ENCODE results near the gene MARVELD1.

Gene MARVELD1

DNA sequence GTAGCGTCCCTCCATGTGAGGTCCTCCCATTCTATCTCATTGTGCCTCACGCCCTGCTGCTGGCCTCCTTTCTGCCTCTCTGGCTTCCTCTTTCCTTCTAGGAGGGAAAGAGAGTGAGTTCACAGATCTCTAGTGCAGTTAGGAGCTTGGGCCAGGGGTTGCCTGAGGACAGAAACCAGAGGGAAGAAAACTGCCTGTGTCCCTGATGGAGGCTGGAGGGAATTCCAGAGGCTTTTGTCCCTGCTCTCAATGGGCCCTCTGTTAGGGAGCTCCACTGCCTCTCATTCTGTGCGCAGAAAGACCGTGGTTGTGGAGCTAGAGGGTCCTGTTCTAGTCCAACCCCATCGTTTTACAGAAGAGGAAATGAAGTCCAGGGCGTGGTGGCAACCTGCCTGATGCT lies 4.6 kb downstream of the MARVELD1 start:
- peak; percentile 63 for DNase-seq (ENCODE audit: low read depth)
- TF ChIP-seq, protein P1, sequence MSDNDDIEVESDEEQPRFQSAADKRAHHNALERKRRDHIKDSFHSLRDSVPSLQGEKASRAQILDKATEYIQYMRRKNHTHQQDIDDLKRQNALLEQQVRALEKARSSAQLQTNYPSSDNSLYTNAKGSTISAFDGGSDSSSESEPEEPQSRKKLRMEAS (IDR thresholded peaks at IDR 0.05; ENCODE audit: low read depth, low read length) = no peak
- TF ChIP-seq POLR2A (IDR thresholded peaks at IDR 0.05; ENCODE audit: extremely low read depth, insufficient read length) (no peak), MYC (IDR thresholded peaks at IDR 0.05; ENCODE audit: low read depth, low read length) (no peak)
- TF ChIP-seq, protein P2, sequence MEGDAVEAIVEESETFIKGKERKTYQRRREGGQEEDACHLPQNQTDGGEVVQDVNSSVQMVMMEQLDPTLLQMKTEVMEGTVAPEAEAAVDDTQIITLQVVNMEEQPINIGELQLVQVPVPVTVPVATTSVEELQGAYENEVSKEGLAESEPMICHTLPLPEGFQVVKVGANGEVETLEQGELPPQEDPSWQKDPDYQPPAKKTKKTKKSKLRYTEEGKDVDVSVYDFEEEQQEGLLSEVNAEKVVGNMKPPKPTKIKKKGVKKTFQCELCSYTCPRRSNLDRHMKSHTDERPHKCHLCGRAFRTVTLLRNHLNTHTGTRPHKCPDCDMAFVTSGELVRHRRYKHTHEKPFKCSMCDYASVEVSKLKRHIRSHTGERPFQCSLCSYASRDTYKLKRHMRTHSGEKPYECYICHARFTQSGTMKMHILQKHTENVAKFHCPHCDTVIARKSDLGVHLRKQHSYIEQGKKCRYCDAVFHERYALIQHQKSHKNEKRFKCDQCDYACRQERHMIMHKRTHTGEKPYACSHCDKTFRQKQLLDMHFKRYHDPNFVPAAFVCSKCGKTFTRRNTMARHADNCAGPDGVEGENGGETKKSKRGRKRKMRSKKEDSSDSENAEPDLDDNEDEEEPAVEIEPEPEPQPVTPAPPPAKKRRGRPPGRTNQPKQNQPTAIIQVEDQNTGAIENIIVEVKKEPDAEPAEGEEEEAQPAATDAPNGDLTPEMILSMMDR (IDR thresholded peaks at IDR 0.05; ENCODE audit: low read depth, low read length) = no peak
- H3K4me3 ChIP-seq (ENCODE audit: low read depth, low read length) = no peak overlapping the region

DNA sequence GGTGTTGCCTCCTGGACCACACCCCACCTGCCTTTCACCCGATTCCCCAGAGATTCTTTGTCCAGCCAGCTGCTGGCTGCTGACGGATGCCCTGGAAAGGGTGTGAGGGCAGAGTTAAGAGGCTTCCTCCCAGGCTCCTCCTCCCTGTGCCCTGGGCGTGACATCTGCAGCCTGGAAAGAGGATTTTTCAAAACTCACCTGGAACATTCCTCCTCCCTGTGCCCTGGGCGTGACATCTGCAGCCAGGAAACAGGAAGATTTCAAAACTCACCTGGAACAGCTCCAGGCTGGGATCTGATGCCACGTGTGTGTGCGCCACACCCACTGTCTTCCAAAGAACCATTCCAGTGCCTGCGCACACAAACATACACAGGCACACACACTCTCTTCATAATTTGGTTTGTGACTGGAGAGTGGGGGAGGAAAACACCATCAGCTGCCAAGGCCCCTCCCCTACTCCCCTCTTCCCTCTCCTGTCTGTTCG lies 5.2 kb downstream of the MARVELD1 start:
- TF ChIP-seq POLR2A (IDR thresholded peaks at IDR 0.05; ENCODE audit: extremely low read depth, insufficient read length) (no peak), MYC (IDR thresholded peaks at IDR 0.05; ENCODE audit: low read depth, low read length) (no peak)
- TF ChIP-seq, protein P2 (IDR thresholded peaks at IDR 0.05; ENCODE audit: low read depth, low read length) = no peak
- TF ChIP-seq, protein P1 (IDR thresholded peaks at IDR 0.05; ENCODE audit: low read depth, low read length) = no peak
- no peak for DNase-seq (ENCODE audit: low read depth)
- H3K4me3 ChIP-seq (ENCODE audit: low read depth, low read length) = no peak overlapping the region

DNA sequence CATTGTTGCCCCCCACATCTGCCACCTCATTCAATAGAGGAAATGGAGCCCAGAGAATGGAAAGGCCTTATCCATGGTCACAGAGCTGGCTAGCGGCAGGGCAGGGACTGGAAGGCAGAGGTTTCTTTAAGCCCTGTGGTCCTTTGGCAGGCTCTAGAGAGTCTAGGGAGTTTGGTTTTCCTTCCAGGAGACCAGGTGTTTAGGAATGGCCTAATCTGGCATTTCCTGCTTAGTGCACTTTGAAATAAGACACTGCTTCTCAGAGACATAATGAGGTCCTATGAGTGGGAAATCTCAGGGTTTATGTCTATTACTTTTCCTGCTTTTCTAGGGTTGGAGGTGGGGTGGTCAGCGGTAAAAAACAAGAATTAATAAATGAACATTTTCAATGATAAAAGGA lies 6.1 kb downstream of the MARVELD1 start:
- TF ChIP-seq POLR2A (IDR thresholded peaks at IDR 0.05; ENCODE audit: extremely low read depth, insufficient read length) (no peak), MYC (IDR thresholded peaks at IDR 0.05; ENCODE audit: low read depth, low read length) (no peak)
- TF ChIP-seq, protein P2 (IDR thresholded peaks at IDR 0.05; ENCODE audit: low read depth, low read length) = no peak
- TF ChIP-seq, protein P1 (IDR thresholded peaks at IDR 0.05; ENCODE audit: low read depth, low read length) = no peak
- DNase-seq (ENCODE audit: low read depth) = no peak
- no peak overlapping the region for H3K4me3 ChIP-seq (ENCODE audit: low read depth, low read length)

DNA sequence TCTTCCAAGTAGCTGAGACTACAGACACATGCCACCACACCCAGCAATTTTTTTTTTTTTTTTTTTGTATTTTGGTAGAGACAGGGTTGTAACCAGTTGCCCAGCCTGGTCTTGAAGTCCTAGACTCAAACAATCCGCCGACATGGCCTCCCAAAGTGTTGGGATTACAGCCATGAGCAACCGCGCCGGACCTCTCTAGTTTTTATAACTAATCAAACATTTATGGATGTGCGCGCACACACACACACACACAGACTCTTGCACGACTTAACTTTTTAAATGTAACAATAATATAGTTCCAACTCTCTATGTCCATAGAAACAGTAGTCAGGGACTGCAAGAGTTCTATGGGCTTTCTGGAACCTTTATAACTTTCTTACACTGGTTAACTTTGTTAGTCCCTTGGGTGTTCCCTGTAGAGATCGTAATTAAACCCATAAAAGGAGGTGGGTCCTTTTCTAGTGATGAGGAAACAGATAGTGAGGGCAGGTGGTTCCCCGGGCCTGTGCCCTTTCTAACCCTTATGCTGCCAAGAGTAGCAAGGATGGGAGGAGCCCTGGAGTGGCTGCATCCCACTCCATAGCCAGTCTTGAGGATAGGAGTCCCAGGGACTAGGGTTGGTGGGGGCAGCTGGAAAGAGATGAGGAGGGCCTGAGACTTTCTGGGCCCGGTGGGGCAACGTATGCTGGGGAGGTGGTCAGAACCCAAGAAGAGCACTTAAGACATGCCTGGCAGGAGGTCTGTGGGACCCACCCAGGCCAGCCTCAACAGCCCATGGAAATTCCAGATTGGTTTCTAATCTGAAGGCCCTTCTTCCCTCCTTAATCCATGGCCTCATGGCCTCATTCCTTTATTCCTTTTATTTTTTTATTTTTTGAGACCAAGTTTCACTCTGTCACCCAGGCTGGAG lies 8.6 kb downstream of the MARVELD1 start:
- peak; percentile 72 for DNase-seq (ENCODE audit: low read depth)
- H3K4me3 ChIP-seq (ENCODE audit: low read depth, low read length) = no peak overlapping the region
- TF ChIP-seq POLR2A (IDR thresholded peaks at IDR 0.05; ENCODE audit: extremely low read depth, insufficient read length) = no peak
- TF ChIP-seq, protein P1 (IDR thresholded peaks at IDR 0.05; ENCODE audit: low read depth, low read length) = no peak
- TF ChIP-seq, protein P2 (IDR thresholded peaks at IDR 0.05; ENCODE audit: low read depth, low read length) = no peak
- no peak for TF ChIP-seq MYC (IDR thresholded peaks at IDR 0.05; ENCODE audit: low read depth, low read length)

DNA sequence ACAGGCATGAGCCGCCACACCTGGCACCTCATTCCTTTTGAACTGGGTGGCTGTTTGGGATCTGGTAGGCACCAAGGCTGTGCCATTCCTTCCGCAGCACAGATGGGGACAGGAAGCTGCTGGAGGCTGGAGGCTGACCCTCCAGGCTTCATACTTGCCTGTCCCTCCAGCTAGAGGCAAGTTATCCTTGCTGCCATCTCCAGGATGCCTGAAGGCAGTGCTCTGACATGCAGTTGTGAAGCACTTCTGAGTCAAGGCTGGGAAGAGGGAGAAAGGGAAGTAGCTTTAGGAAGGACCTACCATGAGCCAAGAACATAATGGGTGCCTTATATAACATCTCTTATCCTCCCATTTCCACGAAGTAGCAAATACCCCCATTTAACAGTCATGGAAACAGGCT lies 9.5 kb downstream of the MARVELD1 start:
- H3K4me3 ChIP-seq (ENCODE audit: low read depth, low read length) = no peak overlapping the region
- peak; percentile 43 for DNase-seq (ENCODE audit: low read depth)
- TF ChIP-seq MYC (IDR thresholded peaks at IDR 0.05; ENCODE audit: low read depth, low read length) (no peak), POLR2A (IDR thresholded peaks at IDR 0.05; ENCODE audit: extremely low read depth, insufficient read length) (no peak)
- TF ChIP-seq, protein P1 (IDR thresholded peaks at IDR 0.05; ENCODE audit: low read depth, low read length) = no peak
- TF ChIP-seq, protein P2 (IDR thresholded peaks at IDR 0.05; ENCODE audit: low read depth, low read length) = no peak

Data from NB4 (cell line).